HL-60 (cell line): ENCODE data around the gene OLFML2B.

Experiments used
- CTCF ChIP-seq: IDR thresholded peaks from one replicate; pipeline ENCODE4 v1.5.1; 2011; ENCODE audit warnings: low read length, control low read depth, inconsistent platforms; ENCODE audit not compliant: insufficient read depth
- POLR2AphosphoS5 ChIP-seq: IDR thresholded peaks from 2 replicates; pipeline ENCODE4 v1.6.1; 2012; ENCODE audit warnings: low read depth

GRCh38 chr1:162007466-162007865, 16.2 kb downstream of the OLFML2B start:
- TF ChIP-seq POLR2AphosphoS5 (no peak), CTCF (no peak)
